Liver (tissue), 9 donors: ENCODE results near the gene SCNN1B. TPM values are rescaled to one million over a fixed set of nuclear protein-coding genes. Genes with fewer than 3 reads are reported as not detected.

Source experiments
- DNase-seq: peaks from one replicate; pipeline ENCODE4 v3.0.0-alpha.2; 2017; ENCODE audit warnings: low spot score
- H3K27ac ChIP-seq, 2 donors: one replicate each; pipeline ENCODE4 v1.7.0; 2013; ENCODE audit warnings: inconsistent platforms in 2 of 2, low read length in 2 of 2, control low read depth in 1 of 2, low read depth in 1 of 2, mild to moderate bottlenecking in 1 of 2
- H3K27me3 ChIP-seq, 4 donors: one replicate each; pipeline versions ENCODE4 v1.6.1 to v1.7.0; 2013; ENCODE audit warnings: low read length in 3 of 4, inconsistent platforms in 1 of 4, mild to moderate bottlenecking in 1 of 4, moderate library complexity in 1 of 4; ENCODE audit not compliant: control insufficient read depth in 4 of 4, insufficient read depth in 4 of 4
- H3K36me3 ChIP-seq, 4 donors: one replicate each; pipeline versions ENCODE4 v1.6.1 to v1.7.0; 2013; ENCODE audit warnings: low read length in 3 of 4, mild to moderate bottlenecking in 3 of 4, low read depth in 1 of 4, moderate library complexity in 1 of 4; ENCODE audit not compliant: control insufficient read depth in 4 of 4, insufficient read depth in 3 of 4
- H3K4me1 ChIP-seq, 4 donors: one replicate each; pipeline versions ENCODE4 v1.6.1 to v1.7.0; 2013; ENCODE audit warnings: low read length in 3 of 4, mild to moderate bottlenecking in 3 of 4, moderate library complexity in 1 of 4; ENCODE audit not compliant: control insufficient read depth in 4 of 4, insufficient read depth in 4 of 4
- H3K4me3 ChIP-seq, 3 donors: one replicate each; pipeline versions ENCODE4 v1.6.1 to v1.7.0; 2013; ENCODE audit warnings: low read length in 3 of 3, control low read depth in 1 of 3, low read depth in 1 of 3, mild to moderate bottlenecking in 1 of 3
- H3K9ac ChIP-seq, 2 donors: one replicate each; pipeline ENCODE4 v1.7.0; 2013; ENCODE audit warnings: low read length in 2 of 2, mild to moderate bottlenecking in 2 of 2, moderate library complexity in 2 of 2, control low read depth in 1 of 2, low read depth in 1 of 2
- H3K9me3 ChIP-seq, 4 donors: one replicate each; pipeline versions ENCODE4 v1.6.1 to v1.7.0; 2013; ENCODE audit warnings: low read length in 3 of 4; ENCODE audit not compliant: control insufficient read depth in 4 of 4
- EGR1 ChIP-seq, 2 donors: IDR thresholded peaks; 2 replicates each; pipeline ENCODE4 v1.6.1; 2016 to 2018; ENCODE audit warnings: antibody characterized with exemption in 2 of 2, low read depth in 2 of 2
- HNF4A ChIP-seq, 2 donors: conservative IDR thresholded peaks; 2 replicates each; pipeline ENCODE4 v1.6.1; 2016; ENCODE audit warnings: antibody characterized with exemption in 2 of 2, mild to moderate bottlenecking in 2 of 2
- HNF4G ChIP-seq: IDR thresholded peaks from 2 replicates; pipeline ENCODE4 v1.6.1; 2016; ENCODE audit warnings: antibody characterized with exemption
- JUND ChIP-seq, 2 donors: IDR thresholded peaks; 2 replicates each; pipeline ENCODE4 v1.6.1; 2016; ENCODE audit warnings: antibody characterized with exemption in 2 of 2
- REST ChIP-seq: IDR thresholded peaks from 2 replicates; pipeline ENCODE4 v1.6.1; 2016; ENCODE audit warnings: antibody characterized with exemption, mild to moderate bottlenecking
- RXRA ChIP-seq, 2 donors: IDR thresholded peaks; 2 replicates each; pipeline ENCODE4 v1.6.1; 2017 to 2018; ENCODE audit warnings: antibody characterized with exemption in 2 of 2, mild to moderate bottlenecking in 1 of 2
- SP1 ChIP-seq: IDR thresholded peaks from 2 replicates; pipeline ENCODE4 v1.6.1; 2018; ENCODE audit warnings: antibody characterized with exemption, mild to moderate bottlenecking
- YY1 ChIP-seq: IDR thresholded peaks from 2 replicates; pipeline ENCODE4 v1.6.1; 2016; ENCODE audit warnings: antibody characterized with exemption, mild to moderate bottlenecking
- ZBTB33 ChIP-seq: IDR thresholded peaks from 2 replicates; pipeline ENCODE4 v1.6.1; 2016; ENCODE audit warnings: antibody characterized with exemption
- WGBS: extraction: QIAGEN DNeasy Blood & Tissue Kit; methylation state at CpG from one replicate; pipeline ENCODE4 v1.1.7; 2013; 5-methylcytosine and 5-hydroxymethylcytosine counted together
- polyA plus RNA-seq, 2 donors: library from polyadenylated mRNA; stranded (reverse) in 1 of 2; unstranded in 1 of 2; fragments of 200-250 nt in 1 of 2; fragments of >200 nt in 1 of 2; fragmentation: Nextera tagmentation in 1 of 2; extraction: Ambion mirVana in 1 of 2; gene quantifications; one replicate each; pipeline versions ENCODE4 v1.2.1 to v1.2.3, GENCODE V29; 2013 to 2015
- total RNA-seq, 2 donors: library from RNA; depleted of rRNA; stranded (reverse); fragments of >200 nt; gene quantifications; one replicate each; pipeline ENCODE4 v1.2.3, GENCODE V29; 2014
- TF ChIP-seq, protein P1 (sequence below): IDR thresholded peaks from 2 replicates; pipeline ENCODE4 v1.6.1; 2016; ENCODE audit warnings: antibody characterized with exemption
- TF ChIP-seq, protein P2 (sequence below): IDR thresholded peaks from 2 replicates; pipeline ENCODE4 v1.6.1; 2016; ENCODE audit warnings: antibody characterized with exemption
- donor health status: healthy.
- donor health status: healthy.
- donor health status: healthy.
- donor health status: healthy.
- donor health status: healthy.

SCNN1B gene
- total and polyA plus RNA-seq, 4 donors = 0.08 to 0.17 (median 0.14) TPM; not detected in 1

GRCh38 chr16:23423496-23424049 is 121.5 kb downstream of the SCNN1B start:
- WGBS = 64% methylated on average over 11 of the region's 11 CpGs
- Histone ChIP-seq H3K9me3 (no peaks in the 10 kb centered on the region), H3K27ac (peak overlapping the region in 1 of 2 donors; percentile 21)

GRCh38 chr16:23424292-23424958 is 122.3 kb downstream of the SCNN1B start:
- H3K4me1 ChIP-seq = no peaks in the 10 kb centered on the region
- H3K27ac ChIP-seq = peak overlapping the region in 1 of 2 donors; percentile 13
- peaks cover 0 to 9% (median 4%) of the 10 kb centered on the region in 4 donors for H3K36me3 ChIP-seq
- H3K9ac ChIP-seq = no peak overlapping the region
- TF ChIP-seq, protein P1, sequence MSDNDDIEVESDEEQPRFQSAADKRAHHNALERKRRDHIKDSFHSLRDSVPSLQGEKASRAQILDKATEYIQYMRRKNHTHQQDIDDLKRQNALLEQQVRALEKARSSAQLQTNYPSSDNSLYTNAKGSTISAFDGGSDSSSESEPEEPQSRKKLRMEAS = no peak
- TF ChIP-seq ZBTB33 (no peak), EGR1 (IDR thresholded peaks at IDR 0.05; ENCODE audit: low read depth in 2 of 2) (no peak), YY1 (no peak), HNF4G (no peak), REST (no peak)
- TF ChIP-seq, protein P2, sequence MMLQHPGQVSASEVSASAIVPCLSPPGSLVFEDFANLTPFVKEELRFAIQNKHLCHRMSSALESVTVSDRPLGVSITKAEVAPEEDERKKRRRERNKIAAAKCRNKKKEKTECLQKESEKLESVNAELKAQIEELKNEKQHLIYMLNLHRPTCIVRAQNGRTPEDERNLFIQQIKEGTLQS = no peak
- 87% methylated on average over 14 of the region's 14 CpGs for WGBS
- no peak overlapping the region for H3K4me3 ChIP-seq
- no peaks in the 10 kb centered on the region for H3K27me3 ChIP-seq
- H3K9me3 ChIP-seq = no peaks in the 10 kb centered on the region
- no peak for DNase-seq

More at GRCh38 chr16:23423496-23424049, 121.5 kb downstream of the SCNN1B start:
- no peaks in the 10 kb centered on the region for H3K27me3 ChIP-seq
- peaks cover under 1 to 8% (median 4%) of the 10 kb centered on the region in 4 donors for H3K36me3 ChIP-seq
- H3K4me3 ChIP-seq = no peak overlapping the region
- TF ChIP-seq JUND (IDR thresholded peaks at IDR 0.05) (peak; percentile 88 to 90), SP1 (peak; percentile 38), HNF4A (conservative IDR thresholded peaks at IDR 0.05) (no peak), RXRA (IDR thresholded peaks at IDR 0.05) (peak in 1 of 2 donors; percentile 21)
- no peaks in the 10 kb centered on the region for H3K4me1 ChIP-seq
- H3K9ac ChIP-seq = no peak overlapping the region
- no peak for DNase-seq
